GM10266 (cell line): Measurements from ENCODE around the gene BNIP5.

Experiments used
- DNase-seq: peaks from one replicate; pipeline ENCODE4 v3.0.0; 2012; ENCODE audit errors: extremely low spot score
- TF ChIP-seq, protein P1 (sequence below): IDR thresholded peaks from 2 replicates; pipeline ENCODE4 v1.5.1; 2012; ENCODE audit warnings: mild to moderate bottlenecking, low read depth; ENCODE audit not compliant: control insufficient read depth, insufficient read depth; ENCODE audit errors: missing control alignments

The BNIP5 gene

DNA sequence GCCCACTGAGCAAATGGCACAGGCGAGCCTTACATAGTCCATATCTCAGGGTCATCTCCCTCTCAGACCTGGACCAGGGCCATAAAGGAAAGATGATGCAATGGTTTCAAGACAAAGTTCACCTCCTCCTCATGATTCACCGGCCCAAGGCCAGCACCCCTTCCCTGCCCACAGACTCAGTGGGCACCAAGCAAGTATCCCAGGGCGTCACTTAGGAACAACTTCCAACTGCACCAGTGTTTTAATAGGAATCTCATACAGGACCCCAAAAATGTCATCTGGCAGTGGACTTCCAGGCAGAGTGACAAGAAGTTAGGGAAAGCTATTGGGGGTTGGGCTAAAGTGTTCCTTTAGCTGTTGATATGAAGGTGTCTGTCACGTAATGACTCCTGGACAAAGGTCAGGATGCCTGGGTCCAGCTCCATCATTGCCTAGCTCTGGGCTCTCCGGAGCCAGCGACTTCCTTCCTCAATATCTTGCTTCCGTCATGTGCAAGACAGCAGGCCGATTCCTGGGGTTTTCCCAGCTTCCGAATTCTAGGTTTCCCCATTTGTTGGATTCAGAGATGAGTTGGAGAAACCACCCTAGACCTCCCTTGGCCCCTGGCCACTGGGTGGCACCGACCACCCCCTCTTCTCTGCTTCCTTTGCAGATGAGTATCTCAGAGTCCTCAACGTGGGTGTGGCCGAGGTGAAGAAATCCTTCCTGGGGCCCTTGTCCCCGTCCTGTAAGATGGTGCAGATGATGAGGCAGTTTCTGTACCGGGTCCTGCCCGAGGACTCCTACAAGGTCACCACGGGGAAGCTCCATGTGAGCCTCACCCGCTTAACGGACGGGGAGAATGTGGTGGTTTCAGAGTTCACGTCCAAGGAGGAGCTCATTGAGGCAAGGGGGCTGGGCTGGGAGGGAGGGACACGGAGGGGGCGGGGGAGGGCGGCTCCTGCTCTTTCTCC lies 45.7 kb downstream of the BNIP5 start:
- no peak for DNase-seq

DNA sequence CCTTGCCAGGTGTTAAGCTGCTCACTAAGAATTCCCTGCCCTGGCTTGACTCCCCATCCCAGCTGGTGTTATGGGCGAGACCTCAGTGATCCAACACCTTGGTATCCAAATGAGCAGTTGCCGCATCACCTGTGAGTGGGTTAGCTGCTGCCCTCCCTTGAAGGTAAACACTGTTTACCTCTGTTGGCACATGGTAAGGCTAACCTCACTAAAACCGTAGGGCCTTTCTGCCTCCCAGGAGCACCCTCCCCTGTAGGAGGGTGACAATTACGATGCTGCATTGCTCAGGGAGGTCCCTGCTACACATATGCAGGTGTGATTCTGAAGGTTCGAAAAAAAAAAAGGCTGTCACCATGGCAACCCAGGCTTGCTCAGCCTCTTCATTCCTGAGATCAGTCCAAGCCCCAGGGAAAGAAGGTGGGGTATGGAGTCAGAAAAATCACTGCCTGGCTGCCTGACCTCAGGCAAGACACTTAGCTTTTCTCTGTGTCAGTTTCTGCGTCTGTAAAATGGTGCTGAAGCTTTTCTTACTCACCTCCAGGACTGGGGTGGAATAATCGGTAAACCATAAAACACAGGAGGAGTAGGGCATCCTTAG lies 47.3 kb downstream of the BNIP5 start:
- no peak for DNase-seq
- TF ChIP-seq, protein P1, sequence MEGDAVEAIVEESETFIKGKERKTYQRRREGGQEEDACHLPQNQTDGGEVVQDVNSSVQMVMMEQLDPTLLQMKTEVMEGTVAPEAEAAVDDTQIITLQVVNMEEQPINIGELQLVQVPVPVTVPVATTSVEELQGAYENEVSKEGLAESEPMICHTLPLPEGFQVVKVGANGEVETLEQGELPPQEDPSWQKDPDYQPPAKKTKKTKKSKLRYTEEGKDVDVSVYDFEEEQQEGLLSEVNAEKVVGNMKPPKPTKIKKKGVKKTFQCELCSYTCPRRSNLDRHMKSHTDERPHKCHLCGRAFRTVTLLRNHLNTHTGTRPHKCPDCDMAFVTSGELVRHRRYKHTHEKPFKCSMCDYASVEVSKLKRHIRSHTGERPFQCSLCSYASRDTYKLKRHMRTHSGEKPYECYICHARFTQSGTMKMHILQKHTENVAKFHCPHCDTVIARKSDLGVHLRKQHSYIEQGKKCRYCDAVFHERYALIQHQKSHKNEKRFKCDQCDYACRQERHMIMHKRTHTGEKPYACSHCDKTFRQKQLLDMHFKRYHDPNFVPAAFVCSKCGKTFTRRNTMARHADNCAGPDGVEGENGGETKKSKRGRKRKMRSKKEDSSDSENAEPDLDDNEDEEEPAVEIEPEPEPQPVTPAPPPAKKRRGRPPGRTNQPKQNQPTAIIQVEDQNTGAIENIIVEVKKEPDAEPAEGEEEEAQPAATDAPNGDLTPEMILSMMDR = no peak

More for the DNA sequence above, 45.7 kb downstream of the BNIP5 start:
- TF ChIP-seq, protein P1 = no peak

DNA sequence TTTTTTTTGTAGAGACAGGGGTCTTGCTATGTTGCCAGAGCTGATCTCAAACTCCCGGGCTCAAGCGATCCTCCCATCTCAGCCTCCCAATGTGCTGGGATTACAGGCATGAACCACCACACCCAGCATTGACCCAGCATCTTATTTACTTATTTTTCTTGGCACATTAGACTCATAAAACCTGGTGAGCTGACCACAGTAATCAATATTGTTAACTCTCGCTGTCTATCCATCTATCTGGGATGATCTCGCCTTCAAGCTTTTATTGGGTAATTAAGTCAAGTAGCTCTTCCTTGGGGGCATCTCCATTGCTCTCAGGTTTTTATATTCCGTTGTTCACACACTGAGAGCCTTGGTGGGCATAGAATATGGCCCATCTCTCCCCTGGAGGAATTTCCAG lies 49.8 kb downstream of the BNIP5 start:
- no peak for DNase-seq

DNA sequence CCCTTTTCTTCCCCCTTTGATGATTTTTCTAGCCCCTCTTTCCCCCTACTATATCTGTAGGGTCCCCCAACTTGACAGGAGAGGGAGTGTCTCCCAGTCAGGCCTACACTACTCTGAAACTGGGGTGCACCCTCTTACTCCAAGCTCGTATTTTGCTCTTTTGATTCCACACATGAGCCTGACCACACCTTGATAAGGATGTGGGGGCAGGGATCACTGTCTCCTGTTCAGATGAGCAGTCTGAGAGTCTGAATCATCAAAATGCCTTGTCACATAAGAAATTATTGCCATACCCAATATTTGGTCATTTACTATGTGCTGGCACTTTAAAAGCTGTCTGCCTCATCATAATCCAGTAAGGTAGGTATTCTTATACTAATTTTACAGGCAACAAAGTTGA lies 50.9 kb downstream of the BNIP5 start:
- no peak for DNase-seq
- TF ChIP-seq, protein P1 = no peak

More for the DNA sequence above, 49.8 kb downstream of the BNIP5 start:
- TF ChIP-seq, protein P1 = no peak

DNA sequence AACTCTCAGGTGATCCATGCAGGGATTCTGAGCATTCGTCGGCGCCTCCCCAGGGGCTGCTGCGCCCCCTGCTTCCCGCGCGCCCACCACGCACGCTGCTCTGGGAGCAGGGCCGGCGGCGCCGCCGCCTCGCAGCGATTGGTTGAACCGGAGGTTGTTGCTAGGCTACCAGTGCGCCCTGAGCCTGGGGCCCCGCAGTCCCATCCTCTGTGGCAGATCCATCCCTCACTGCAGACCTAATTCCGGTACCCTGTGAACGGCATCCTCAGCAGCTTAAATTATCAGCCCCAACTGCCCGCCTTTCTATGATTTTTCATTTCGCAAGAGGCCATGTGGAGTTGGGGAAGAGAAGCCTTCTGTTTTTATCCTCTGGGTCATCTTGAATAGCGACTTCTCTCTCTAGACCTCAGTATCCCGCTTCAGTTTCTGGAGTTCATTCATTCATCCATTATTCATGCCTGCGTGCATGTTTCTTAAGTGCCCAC lies 51.5 kb downstream of the BNIP5 start:
- TF ChIP-seq, protein P1 = no peak
- DNase-seq = no peak

DNA sequence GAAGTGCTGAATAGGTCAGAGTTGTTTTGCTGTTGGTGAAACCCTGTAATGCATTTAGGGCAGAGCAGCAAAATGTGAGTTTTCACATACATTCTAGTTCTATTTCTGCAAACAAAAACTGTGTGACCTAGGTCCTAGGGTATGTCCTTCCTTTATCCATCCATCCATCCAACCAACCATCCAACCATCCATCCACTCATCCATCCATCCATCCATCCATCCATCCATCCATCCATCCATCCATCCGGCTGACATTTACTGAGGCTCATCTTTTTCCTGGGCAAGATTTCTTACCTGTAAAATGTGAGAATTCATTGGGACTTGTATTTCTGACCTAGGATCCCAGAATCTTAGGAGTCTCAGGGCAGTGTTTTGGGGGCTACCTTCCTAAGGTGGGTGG lies 52.3 kb downstream of the BNIP5 start:
- no peak for DNase-seq
- TF ChIP-seq, protein P1 = no peak

DNA sequence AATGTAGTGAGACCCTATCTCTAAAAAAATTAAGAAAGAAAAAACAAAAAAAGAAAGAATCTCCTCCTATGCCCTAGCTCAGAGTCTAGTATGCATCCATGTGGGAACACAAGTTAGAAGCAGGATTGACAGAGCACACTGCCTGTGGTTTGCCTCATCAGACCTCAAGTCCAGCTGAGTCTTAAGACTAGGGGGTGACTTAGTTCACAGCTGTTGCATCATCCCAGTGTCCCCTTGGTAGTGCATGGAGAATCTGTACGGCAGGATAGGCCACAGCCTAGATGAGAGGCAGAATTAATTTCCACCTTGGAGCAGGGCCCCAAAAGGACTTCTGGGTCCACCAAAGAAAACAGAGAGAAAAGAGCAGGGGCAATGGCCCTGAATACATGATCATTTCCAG lies 53.1 kb downstream of the BNIP5 start:
- no peak for DNase-seq
- TF ChIP-seq, protein P1 = no peak
